GM21529 (cell line): ENCODE results near the gene SCNN1A.
A peak's percentile ranks its signal among the peaks of the same experiment; 100 is the strongest.

Experiments
- ATAC-seq: cut with Tn5 transposase; IDR thresholded peaks from one replicate; pipeline ENCODE4 v1.9.1; 2021; ENCODE audit not compliant: unreplicated experiment

Gene SCNN1A

DNA sequence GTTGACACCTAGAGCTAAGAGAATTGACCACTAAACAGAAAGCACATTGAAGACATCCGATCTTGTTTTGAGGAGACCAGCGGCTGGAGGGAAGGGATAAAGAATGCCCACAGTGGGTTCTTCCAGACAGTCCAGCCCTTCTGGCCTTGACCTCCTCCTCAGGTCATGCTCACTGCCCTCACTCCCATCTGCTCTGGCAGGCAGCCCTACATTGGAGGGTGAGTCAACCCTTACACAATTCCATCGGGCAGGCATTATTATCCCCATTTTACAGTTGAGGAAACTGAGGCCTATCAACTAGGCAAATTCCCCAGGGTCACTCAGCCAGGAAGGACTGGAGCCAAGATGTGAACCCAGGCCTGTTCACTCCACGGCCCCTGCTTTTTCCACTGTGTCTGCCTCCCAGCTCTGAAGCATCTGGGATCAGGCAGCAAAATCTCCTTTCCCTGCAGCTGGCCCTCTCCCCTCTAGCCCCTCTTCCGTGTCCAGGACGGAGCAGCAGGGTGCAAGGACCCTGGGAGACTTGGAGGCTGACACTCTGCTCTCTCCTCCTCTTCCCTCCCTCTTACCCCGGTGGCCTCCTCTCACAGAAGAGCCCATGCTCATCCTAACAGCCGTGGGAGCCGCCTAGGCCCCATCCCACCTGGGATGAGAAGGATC is 5.3 kb downstream of the SCNN1A start:
- no peak for ATAC-seq

DNA sequence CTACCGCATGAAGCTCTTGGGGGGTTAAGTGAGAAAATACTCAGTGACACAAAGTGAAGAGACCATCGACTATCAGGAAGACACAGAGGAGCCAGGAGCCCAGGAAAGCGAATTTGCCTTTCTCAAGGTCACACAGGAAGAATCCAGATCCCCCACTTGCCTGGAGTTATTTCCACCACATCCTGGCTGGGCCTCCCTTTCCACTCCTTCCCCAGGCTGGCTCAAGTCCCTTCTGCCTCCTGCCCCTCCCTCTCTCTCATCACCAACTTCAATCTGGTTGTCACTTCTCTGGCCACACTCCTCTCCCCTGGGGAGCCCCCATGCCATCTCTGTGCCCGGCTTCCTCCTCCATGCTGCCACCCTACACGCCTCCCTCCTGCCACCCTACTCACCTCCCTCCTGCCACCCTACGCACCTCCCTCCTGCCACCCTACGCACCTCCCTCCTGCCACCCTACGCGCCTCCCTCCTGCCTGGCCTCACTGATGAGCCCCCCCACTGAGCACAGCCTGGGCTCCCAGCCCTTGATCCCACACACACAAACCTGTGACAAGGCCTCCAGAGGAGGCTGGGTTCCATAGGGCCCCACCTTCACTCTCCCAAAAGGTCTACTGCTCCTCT is 6.3 kb downstream of the SCNN1A start:
- no peak for ATAC-seq

DNA sequence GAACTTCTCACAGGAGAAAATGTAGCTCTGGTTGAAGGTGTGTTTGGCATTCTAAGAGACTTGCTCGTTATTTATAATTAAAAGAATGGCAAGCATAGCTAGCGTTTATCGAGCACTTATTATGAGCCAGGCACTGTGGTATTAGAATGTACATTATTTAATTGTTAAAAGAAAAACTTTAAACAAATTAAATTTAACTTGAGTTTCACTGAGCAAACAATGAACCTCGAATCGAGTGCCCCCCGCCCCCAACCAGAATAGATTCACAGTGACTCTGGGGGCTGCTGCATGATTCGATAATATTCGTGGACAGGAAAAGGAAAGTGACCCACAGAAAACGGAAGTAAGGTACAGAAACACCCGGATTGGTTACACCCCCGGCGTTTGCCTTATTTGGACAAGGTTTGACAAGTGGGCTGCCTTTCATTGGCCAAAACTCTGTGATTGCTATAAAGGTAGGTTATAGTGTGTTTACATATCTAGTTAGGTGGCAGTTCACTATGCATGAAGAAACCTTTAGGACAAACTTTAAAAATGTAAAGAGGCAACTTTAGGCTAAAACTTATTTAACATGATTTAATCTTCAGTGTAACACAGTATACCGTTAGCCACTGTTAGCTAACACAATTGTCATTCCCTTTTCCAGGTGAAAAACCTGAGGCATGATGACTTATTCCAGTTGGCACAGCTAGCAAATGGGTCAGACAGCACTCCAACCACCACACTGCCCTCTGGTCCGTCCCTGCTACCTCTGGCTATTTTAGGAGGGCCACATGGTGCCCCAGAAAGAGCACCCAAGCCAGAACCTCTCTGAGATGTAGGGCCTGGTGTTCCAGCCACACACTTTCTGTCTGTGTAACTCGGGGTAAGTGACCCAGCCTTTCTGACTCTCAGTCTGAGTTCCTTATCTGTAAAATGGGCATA is 7.1 kb downstream of the SCNN1A start:
- no peak for ATAC-seq

DNA sequence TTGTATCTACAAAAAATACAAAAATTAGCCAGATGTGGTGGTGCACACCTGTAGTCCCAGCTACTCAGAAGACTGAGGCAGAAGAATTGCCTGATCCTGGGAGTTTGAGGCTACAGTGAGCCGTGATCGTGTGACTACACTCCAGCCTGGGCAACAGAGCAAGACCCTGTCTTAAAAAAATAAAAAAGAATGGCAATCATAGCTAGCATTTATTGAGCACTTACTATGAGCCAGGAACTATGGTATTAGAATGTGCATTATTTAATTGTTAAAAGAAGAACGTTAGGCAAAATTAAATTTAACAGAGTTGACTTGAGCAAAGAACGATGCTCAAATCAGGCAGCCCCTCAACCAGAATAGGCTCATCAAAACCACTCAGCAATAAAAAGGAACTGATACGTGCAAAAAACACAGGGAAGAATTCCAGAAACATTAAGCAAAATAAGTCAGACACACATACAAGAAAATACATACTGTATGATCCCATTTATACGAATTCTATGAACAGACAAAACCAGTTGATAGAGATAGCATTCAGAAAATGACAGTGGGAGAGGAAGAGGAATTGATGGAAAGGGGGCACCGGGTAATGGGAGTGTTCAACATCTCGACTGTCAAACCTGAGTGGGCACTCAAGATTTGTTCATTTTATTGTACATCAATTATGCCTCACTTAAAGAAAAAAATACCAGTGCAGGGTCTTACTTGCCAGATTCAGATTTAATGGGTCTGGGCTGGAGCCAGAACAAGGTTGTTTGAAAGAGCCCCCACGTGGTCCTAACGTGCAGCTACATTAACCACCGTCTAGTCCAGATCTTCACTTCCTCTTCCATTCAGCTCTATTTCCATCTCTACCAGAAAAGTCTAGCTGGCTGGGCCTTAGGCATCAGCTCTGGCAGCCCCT is 8.0 kb downstream of the SCNN1A start:
- ATAC-seq = no peak

DNA sequence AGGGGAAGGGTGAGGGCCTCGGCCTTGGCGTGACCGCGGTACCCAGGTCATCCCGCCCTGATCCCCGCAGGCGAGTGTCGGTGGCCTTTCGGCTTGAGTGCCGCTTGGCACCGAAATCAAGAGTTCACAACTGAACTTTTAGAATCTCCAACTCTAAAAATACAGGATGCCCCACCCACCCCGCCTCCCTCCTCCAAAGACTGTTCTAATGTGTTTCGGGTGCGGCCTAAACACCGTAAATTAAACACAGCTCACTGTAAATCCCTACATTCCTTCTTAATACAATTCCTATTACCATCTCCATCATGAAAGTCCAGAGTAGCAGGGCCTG is 11.4 kb downstream of the SCNN1A start:
- ATAC-seq = no peak

DNA sequence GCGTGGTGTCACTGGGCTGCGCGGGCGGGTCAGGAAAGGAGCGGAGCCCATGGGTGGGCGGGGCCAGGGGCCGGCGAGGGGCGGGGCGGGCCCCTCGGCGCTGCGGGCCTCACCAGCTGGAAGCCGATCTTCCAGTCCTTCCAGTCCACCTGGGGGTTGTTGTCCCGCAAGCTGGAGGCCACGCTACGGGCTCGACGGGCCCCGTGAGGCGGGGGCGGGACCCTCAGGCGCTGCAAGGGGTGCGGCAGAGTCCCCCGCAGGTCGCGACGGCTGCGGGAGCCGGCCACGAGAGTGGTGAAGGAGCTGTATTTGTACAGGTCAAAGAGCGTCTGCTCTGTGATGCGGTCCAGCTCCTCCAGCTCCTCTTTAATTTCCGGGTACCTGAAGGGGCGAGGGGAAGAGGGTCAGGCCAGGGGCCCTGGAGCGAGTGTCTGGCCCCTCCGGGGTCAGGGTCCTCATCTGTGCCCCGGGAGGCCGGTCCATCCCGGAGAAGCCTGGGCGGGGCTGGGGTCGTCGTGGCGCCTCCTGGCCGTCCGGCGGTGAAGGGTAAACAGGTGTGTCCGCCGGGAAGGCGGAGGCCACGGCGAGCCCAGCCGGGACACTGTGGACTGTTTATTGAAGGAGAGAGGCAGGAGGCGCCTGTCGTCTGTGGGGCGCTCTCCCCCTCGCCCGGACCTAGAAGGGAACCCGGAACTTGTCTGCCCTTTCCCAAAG is 11.9 kb downstream of the SCNN1A start:
- peak; percentile 56 for ATAC-seq

DNA sequence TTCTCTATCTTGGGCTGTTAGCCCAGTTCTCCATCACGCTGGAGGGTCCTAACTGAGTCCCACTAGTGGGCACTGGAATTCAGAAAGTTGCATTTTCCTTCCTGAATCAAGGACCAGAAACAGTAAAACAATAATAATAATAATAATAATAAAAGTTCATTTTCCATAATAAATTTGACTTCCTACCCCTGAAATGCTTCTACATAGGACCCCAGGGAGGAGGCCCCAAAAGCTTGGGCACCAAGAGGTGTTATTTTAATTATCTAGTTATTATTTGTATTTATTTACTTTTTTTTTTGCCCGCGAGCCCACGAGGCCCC is 12.4 kb downstream of the SCNN1A start:
- no peak for ATAC-seq

DNA sequence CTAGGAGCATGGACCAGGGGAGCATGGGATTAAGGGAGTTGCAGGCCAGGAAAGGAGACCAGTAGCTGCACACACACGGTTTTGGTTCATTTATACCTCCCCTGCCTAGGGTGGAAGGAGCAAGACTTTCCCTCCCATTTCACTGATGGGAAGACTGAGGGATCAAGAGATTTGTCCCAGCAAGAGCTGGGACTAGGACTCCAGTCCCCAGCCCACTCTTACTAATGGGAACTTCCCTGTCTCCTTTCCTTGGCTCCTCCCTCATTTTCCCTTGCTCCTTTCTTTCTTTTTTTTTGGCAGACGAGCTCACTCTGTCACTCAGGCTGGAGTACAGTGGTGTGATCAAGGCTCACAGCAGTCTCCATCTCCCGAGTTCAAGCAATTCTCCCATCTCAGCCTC is 13.0 kb downstream of the SCNN1A start:
- ATAC-seq = no peak

DNA sequence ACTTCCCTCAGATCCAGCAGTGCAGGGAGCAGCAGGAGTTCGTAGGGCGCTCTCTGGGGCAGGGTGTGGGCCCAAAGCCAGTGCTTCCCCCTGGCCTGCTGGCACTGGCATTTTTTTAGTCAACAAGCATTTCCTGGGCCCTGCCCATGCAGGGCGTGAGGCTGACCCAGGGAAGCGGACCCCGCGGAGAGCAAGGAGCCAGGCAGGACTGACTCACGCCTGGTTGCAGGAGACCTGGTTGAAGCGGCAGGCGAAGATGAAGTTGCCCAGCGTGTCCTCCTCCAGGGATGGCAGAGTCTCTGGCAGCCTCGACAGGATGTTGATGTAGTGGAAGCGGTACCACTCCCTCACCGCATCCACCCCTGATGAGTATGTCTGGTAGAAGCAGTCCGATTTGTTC is 13.5 kb downstream of the SCNN1A start:
- ATAC-seq = no peak

DNA sequence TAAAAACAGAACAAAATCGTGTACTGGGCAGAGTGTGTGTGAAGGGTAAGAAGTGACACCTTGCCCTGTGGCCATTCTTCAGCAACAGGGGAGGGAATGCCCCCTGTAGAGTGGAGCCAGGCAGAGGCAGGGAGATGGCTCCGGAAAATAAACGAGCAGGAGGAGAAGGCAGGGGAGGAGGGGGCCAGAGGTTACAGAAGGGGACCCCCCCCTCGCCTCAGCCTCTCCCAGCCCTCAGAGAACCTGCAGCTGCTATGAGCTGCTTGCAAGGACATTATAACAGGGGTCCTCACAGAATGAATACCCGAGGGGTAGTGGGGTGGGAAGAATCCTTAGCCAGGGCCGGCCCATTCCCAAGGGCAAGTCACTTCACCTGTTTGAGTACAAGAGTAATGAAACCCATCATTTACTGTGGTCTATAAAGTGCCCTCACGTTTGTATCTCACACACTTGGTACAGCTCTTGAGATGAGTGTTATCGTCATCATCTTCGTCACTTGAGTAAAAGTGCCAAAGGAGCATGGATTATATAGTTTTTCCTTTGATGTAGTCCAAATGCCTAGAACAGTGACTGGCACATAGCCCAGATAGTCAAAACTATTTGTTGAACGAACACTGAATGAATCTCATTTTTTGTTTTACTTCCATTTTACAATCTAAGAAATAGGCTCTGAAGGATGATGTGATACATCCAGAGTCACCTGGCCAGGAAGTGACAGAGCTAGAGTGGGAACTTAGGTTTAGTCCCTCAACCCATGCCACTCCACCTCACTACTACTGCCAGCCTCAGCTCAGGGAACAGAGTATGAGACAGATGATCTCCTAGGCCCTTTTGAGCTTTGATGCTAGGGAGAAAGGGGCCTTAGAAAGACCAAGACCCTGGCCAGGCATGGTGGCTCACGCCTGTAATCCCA is 14.5 kb downstream of the SCNN1A start:
- ATAC-seq = no peak

DNA sequence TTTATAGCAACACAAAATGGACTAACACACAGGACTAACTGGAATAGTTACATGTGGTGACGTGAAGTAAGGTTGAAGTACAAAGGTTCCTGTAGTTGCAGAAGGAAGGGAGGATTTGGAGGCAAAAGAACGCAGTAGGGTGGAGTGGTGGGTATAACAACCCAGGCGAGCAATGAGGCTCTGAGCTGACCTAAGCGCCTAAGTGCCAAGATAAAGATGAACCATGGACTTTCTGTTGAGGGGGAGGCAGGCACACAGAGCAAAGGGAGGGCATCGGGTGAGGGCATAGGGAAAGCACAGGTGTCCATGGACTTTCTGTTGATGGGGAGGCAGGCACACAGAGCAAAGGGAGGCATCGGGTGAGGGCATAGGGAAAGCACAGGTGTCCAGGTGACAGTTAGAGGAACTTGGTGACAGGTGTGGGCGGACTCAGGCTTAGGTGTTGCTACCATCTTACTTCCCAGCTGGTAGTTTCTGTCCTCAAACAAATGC is 15.2 kb downstream of the SCNN1A start:
- ATAC-seq = no peak

DNA sequence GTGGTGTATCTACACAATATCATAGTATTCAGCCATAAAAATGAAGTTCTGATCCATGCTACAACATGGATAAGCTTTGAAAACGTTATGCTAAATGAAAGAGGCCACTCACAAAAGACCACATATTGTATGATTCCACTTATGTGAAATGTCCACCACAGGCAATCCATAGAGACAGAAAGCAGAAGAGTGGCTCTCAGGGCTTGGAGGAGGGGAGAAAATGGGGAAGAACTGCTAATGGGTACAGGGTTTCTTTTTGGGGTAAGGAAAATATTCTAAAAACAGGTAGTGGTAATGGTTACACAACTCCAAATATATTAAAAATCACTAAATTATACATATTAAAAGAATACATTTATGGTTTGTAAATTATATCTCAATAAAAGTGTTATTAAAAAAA is 16.5 kb downstream of the SCNN1A start:
- no peak for ATAC-seq

DNA sequence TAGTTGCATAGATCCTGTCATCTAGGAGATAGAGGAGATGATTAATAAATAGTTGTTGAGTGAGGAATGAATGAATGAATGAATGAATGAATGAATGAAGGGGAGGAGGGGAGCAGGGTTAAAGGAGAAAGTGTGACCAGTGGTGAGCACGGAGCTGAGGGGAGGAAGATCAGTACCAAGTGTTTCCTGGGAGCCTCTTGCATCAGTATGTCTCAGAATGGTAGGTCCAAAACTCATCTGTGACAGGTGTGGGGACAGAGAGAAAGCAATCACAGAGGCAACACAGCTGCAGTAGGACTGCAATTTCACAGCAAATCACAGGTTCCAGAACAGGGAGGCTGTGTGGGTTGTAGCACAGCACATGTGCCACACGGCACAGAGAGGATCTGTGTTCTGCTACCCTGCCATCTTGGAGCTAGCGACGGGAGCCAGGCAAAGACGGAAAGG is 19.0 kb downstream of the SCNN1A start:
- ATAC-seq = no peak

DNA sequence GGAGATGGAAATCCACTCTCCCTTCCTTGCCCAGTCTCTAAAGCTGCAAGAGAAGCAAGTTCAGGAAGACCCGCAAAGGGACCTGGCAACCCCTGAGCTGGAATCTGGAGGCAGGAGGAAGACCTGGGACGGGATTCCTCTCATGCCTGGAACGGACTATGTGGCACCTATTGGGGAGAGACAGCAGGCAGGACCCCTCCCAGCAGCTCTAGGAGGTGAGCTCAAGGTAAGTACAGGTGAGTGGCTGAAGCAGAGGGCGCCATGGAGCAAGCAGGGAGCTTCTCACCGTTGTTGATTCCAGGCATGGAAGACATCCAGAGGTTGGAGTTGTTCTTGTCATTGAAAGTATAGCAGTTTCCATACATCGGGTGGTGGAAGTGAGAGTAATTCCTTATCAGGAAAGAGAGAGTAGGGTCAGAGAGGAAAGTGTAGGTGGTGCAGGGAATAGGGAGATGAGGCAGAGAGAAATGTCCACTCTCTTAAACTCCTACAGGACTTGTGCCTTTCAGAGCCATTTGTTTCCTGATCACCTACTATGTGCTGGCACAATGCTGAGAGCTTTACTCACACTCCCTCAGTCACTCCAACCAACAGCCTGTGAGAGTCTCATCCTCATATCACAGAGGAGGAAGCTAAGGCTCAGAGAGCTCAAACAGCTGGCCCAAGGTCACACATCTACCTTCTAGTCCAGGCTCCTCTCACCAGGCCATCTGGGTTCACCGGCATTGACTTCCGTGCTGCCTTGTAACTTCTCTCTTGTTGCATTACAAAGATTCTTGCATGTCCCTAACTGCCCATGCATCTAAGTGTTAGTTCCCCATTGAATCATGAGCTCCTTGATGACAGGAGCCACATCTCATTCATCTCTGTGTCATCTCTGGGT is 19.6 kb downstream of the SCNN1A start:
- no peak for ATAC-seq

DNA sequence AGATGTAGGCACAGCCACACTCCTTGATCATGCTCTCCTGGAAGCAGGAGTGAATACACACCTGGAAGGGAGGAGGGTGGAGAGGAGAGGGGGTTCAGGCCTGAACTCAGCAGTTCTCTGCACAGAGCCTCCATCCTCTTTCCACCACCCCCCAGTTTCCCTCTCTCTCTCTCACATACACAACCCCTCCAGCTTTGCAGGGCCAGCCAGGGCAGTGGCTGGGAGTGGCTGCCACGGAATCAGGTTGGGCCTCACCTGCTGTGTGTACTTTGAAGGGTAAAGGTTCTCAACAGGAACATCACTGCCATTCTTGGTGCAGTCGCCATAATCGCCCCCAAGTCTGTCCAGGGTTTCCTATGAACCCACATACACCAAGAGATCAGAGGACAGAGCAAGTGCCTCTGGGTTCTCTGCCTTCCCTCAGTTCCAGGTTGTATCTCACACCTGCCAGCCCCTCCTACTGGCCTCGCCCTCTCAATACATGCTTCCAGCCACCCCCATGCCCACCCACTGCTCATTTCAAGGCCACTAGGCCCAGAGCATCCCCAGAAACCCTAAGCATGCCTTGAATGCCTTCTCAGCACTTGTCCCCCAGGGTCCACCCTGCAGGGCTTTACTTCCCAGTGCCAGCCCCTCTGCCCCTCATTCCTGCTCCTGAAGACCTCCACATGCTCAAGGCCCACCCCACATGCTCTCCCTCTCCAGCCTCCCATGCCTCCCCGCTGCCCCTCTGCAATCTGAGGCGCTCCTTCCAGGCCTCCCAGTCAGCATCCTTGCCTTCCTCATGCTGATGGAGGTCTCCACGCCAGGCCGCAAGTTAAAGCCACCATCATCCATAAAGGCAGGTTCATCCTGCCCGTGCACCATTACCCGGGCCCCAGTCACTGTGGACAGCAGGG is 20.6 kb downstream of the SCNN1A start:
- no peak for ATAC-seq

DNA sequence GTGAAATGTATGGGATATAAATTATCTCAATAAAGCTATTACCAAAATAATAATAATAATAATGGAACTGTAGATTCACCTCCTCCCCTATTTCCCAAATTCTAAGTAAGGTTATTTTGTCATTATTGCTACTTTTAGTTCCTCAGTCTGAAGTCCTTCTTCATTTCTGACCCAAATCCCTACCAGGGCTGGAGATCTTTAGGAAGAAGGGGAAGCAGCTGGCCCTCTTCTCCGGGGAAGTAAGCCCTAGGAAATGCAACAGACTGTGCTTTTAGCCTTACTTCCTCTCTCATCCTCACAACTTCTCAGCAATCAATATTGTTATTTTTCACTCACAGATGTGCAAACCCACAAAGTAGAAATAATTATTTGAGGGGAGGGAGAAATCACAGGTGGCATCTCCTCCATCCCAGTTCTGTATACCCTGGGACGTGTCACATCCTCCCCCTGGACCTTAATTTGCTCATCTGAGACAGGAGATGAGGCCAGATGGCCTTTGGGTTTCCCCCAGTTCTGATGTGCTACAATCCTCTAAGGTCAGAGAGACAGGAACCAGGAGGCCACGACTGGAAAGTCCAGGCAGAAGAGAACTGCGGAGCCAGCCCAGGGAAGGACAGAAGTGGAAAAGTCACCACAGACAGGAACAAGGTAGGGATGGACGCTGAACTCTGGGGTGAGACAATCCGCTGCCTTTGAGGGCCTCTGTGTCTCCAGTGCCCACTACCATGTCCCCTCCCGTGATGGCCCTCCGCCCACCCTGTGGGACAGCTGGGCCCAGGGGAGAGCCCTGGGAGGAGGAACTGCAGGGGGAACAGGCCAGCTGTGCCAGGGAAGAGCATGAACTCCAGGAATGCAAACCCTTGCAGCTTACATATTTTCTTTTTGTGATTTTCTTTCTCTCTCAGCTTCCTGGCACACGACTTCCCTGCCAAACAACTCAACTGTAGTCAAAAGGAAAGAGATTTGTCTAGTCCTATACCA is 22.9 kb downstream of the SCNN1A start:
- ATAC-seq = no peak
